Lower leg skin (tissue), 4 donors: ENCODE results near the gene CLDN9. TPM values are rescaled to one million over a fixed set of nuclear protein-coding genes. Genes with fewer than 3 reads are reported as not detected.

Experiments
- DNase-seq, 2 donors: peaks; one replicate each; pipeline ENCODE4 v3.0.0-alpha.2; 2019; ENCODE audit warnings: low spot score in 2 of 2
- H3K4me3 ChIP-seq: fragments of 200-600 bp; sonication (generic); 2 replicates; pipeline ENCODE4 v1.5.1; 2017; ENCODE audit warnings: mild to moderate bottlenecking, low read depth; ENCODE audit not compliant: poor library complexity, severe bottlenecking
- CTCF ChIP-seq, 3 donors: fragments of 450-650 bp; IDR thresholded peaks; one replicate each; pipeline ENCODE4 v1.5.1; 2016; ENCODE audit warnings: antibody characterized with exemption in 3 of 3, mild to moderate bottlenecking in 3 of 3, moderate library complexity in 2 of 3
- POLR2A ChIP-seq, 2 donors: fragments of 450-650 bp; IDR thresholded peaks; one replicate each; pipeline ENCODE4 v1.6.1; 2016 to 2017; ENCODE audit warnings: antibody characterized with exemption in 2 of 2, mild to moderate bottlenecking in 1 of 2, moderate library complexity in 1 of 2
- WGBS, 2 donors: methylation state at CpG; one replicate each; pipeline ENCODE4 v1.1.5; 2018; 5-methylcytosine and 5-hydroxymethylcytosine counted together
- intact Hi-C: fragments of 100-400 bp; cut with DNase I; formaldehyde crosslinking; loops from one replicate; pipeline ENCODE4 v1.15.0; 2023; ENCODE audit warnings: low total_unique reads
- total RNA-seq, 4 donors: library from RNA; depleted of rRNA; stranded (reverse); fragments of >200 nt; gene quantifications; one replicate each; pipeline ENCODE4 v1.1.0, GENCODE V29; 2016

Gene CLDN9
- total RNA-seq, 4 donors from 2014 or later, result 0.15 to 0.23 TPM; not detected in 2

DNA sequence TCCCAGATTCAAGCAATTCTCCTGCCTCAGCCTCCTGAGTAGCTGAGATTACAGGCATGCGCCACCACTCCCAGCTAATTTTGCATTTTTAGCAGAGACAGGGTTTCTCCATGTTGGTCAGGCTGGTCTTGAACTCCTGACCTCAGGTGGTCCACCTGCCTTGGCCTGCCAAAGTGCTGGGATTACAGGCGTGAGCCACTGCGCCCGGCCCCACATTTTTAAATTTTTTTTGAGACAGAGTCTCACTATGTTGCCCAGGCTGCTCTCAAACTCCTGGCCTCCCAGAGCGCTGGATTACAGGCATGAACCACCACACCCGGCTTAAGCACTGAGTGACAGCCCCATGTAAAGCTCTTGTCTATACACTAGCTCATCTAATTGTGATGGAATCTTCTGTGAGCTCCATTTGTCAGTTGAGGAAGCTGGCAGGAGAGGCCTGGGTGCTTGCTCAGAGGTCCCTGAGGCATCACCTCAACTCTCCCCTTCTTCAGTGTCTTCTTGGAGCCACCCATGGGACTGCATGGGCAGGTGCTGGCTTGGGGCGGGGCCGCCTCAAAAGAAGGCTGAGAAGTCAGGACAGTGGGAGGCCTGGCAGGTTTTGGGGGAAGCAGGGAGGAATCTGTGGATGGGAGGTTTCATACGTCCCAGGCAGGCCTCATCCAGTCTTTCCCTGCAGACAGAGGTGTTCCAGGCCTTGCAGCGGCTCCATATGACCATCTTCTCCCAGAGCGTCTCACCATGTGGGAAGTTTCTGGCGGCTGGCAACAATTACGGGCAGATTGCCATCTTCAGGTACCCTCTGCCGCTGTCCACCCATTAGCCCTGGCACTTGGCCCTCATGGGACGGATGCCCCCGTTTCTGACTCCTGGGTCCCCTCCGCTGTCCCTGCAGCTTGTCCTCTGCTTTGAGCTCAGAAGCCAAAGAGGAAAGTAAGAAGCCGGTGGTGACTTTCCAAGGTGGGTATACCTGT, 12.6 kb downstream of the CLDN9 start:
- WGBS, 2 donors, result 90 to 91% methylated on average over 17 to 18 of the region's 18 CpGs
- no peak for TF ChIP-seq CTCF (IDR thresholded peaks at IDR 0.05)
- no peak for TF ChIP-seq POLR2A (IDR thresholded peaks at IDR 0.05)
- no peak overlapping the region for H3K4me3 ChIP-seq
- no peak for DNase-seq
- intact Hi-C loops, result no loop called here

- no peak for DNase-seq
- TF ChIP-seq POLR2A (IDR thresholded peaks at IDR 0.05) (no peak), CTCF (IDR thresholded peaks at IDR 0.05) (no peak)
- WGBS, 2 donors, result 92 to 94% methylated on average over 8 of the region's 8 CpGs
- intact Hi-C loops, result no loop called here
- no peak overlapping the region for H3K4me3 ChIP-seq
Observed at GRCh38 chr16:3026003-3026378, 13.3 kb downstream of the CLDN9 start.

DNA sequence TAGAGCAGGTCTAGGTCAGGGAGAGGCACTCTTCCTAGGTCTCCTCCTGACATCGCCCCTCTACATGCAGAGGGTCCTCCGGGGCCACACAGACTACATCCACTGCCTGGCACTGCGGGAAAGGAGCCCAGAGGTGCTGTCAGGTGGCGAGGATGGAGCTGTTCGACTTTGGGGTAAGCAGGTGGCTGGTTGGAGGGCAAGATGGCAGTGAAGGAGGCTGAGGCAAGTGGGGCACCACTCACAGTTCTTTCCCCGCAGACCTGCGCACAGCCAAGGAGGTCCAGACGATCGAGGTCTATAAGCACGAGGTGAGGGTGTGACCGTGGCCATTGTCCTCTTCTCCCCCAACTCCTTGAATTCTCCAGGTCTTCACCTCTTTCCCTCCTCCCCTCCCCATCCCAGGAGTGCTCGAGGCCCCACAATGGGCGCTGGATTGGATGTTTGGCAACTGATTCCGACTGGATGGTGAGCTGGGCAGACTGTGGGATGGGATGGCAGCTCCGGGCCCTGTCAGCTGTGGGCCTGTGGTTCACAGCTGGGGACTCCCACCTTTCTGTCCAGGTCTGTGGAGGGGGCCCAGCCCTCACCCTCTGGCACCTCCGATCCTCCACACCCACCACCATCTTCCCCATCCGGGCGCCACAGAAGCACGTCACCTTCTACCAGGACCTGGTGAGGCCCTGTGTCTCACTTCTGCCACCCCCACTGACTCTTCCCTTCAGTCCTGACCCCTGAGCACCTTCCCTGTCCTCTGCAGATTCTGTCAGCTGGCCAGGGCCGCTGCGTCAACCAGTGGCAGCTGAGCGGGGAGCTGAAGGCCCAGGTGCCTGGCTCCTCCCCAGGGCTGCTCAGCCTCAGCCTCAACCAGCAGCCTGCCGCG, 14.1 kb downstream of the CLDN9 start:
- H3K4me3 ChIP-seq, result no peak overlapping the region
- TF ChIP-seq POLR2A (IDR thresholded peaks at IDR 0.05), result no peak
- no peak for TF ChIP-seq CTCF (IDR thresholded peaks at IDR 0.05)
- intact Hi-C loops, result no loop called here
- WGBS, 2 donors, result 95 to 96% methylated on average over 19 to 22 of the region's 24 CpGs
- DNase-seq, result no peak

GRCh38 chr16:3027489-3027795, 14.7 kb downstream of the CLDN9 start:
- intact Hi-C loops, result no loop called here
- WGBS, 2 donors, result 90 to 96% methylated on average over 8 of the region's 8 CpGs

More at GRCh38 chr16:3027489-3027795, 14.7 kb downstream of the CLDN9 start:
- H3K4me3 ChIP-seq, result no peak overlapping the region
- DNase-seq, result no peak
- TF ChIP-seq CTCF (IDR thresholded peaks at IDR 0.05), result no peak
- TF ChIP-seq POLR2A (IDR thresholded peaks at IDR 0.05), result no peak
